Lower lobe of right lung (tissue), 2 donors: Measurements from ENCODE around the gene KRTAP19-1. TPM values are rescaled to one million over a fixed set of nuclear protein-coding genes. Genes with fewer than 3 reads are reported as not detected.
A peak's percentile ranks its signal among the peaks of the same experiment; 100 is the strongest.

Experiments used
- ATAC-seq, 2 donors: fragments of 200-7000 bp; cut with Tn5 transposase; one replicate each; pipeline ENCODE4 v1.9.1; 2020 to 2022; ENCODE audit warnings: mild to moderate bottlenecking in 2 of 2, moderate library complexity in 2 of 2
- DNase-seq: peaks from one replicate; pipeline ENCODE4 v3.0.0-alpha.2; 2020
- H3K27ac ChIP-seq: fragments of 200-600 bp; one replicate; pipeline ENCODE4 v1.8.0; 2022
- H3K27me3 ChIP-seq: fragments of 200-600 bp; one replicate; pipeline ENCODE4 v1.8.0; 2022; ENCODE audit warnings: low read depth
- H3K36me3 ChIP-seq: fragments of 200-600 bp; one replicate; pipeline ENCODE4 v1.8.0; 2022; ENCODE audit warnings: mild to moderate bottlenecking
- H3K4me1 ChIP-seq: fragments of 200-600 bp; one replicate; pipeline ENCODE4 v1.8.0; 2022
- H3K4me3 ChIP-seq: fragments of 200-600 bp; one replicate; pipeline ENCODE4 v1.8.0; 2022; ENCODE audit warnings: mild to moderate bottlenecking
- H3K9me3 ChIP-seq: fragments of 200-600 bp; one replicate; pipeline ENCODE4 v1.8.0; 2022
- CTCF ChIP-seq: fragments of 200-600 bp; IDR thresholded peaks from one replicate; pipeline ENCODE4 v1.8.0; 2022; ENCODE audit warnings: antibody characterized with exemption, mild to moderate bottlenecking
- intact Hi-C: fragments of 100-400 bp; cut with DNase I; formaldehyde crosslinking; loops from one replicate; pipeline ENCODE4 v1.11.0; 2022
- total RNA-seq: library from RNA; stranded (reverse); fragmentation: NEBNext Ultra II Directional; extraction: Animal tissue kit (Norgen Biotek cat#: 25700); gene quantifications from one replicate; pipeline ENCODE4 v1.2.1, GENCODE V29; 2021
- donor health status: DM: no; HTN: yes; CAD: no; lungs with severe emphysema.

The KRTAP19-1 gene
- total RNA-seq, 1 donor from 2014 or later, result not detected

DNA sequence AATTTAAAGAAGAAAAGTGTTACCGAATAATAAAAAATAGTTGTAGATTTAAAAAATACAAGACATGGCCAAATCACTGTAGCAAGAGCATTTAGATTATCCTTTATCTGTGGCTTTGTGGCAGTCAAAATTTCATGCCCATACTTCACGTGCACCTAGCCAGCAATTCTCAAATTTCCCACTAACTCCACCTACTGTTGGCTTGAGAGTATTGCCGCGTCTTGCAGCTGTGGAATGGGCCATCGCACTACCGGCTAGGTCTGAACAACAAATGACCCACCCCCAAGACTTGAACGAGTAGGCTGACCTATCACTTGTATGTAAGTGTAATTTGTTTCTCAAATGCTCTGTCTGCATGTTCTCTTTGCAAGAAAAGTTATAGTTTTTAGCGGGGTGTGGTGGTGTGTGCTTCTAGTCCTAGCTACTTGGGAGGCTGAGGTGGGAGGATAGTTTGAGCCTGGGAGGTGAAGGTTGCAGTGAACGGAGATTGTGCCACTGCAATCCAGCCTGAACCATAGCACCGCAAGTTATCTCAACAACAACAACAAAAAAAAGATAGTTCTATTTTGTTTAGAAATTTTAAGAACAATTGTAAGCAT lies 46.0 kb downstream of the KRTAP19-1 start:
- H3K27ac ChIP-seq, result no peak overlapping the region
- peak; percentile 57 to 61 for ATAC-seq
- no peak for DNase-seq
- TF ChIP-seq CTCF, result peak; percentile 57
- no peaks in the 10 kb centered on the region for H3K27me3 ChIP-seq
- intact Hi-C loops, result no loop called here
- H3K4me3 ChIP-seq, result no peak overlapping the region
- H3K9me3 ChIP-seq, result no peaks in the 10 kb centered on the region
- H3K4me1 ChIP-seq, result no peaks in the 10 kb centered on the region
- no peaks in the 10 kb centered on the region for H3K36me3 ChIP-seq

DNA sequence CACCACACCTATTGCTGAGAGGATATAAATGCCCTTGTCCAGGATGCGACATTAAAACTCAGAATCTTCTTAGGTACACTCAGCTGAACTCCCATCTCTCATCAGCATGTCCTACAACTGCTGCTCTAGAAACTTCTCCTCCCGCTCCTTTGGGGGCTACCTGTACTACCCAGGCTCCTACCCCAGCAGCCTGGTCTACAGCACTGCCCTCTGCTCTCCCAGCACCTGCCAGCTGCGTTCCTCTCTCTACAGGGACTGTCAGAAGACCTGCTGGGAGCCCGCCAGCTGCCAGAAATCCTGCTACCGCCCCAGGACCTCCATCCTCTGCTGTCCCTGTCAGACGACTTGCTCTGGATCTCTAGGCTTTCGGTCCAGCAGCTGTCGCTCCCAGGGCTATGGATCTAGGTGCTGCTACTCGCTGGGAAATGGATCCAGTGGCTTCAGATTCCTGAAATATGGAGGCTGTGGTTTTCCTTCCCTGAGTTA lies 50.0 kb downstream of the KRTAP19-1 start, which contains the start of gene KRTAP13-4:
TSS of gene KRTAP13-4 (plus strand) at position 51 of the 486 bp plus-strand sequence. CDS start at position 107, 56 bp downstream.
- Histone ChIP-seq H3K27me3 (no peaks in the 10 kb centered on the region), H3K9me3 (no peaks in the 10 kb centered on the region), H3K36me3 (no peaks in the 10 kb centered on the region), H3K27ac (no peak within 1 kb of the TSS), H3K4me3 (no peak within 1 kb of the TSS), H3K4me1 (no peaks in the 10 kb centered on the region)
- ATAC-seq, result no peak
- DNase-seq, result no peak
- TF ChIP-seq CTCF, result no peak
- intact Hi-C loops, result no loop called here

Other genes with a start within 250 kb of the KRTAP19-1 start
- not detected for gene KRTAP24-1, start 197.4 kb downstream of the KRTAP19-1 start, total RNA-seq
- gene KRTAP25-1, start 190.9 kb downstream of the KRTAP19-1 start, total RNA-seq, result not detected
- gene KRTAP26-1, start 160.1 kb downstream of the KRTAP19-1 start, total RNA-seq, result not detected
- gene KRTAP27-1, start 142.7 kb downstream of the KRTAP19-1 start, total RNA-seq, result not detected
- not detected for gene KRTAP23-1, start 131.8 kb downstream of the KRTAP19-1 start, total RNA-seq
- gene KRTAP13-2, start 108.1 kb downstream of the KRTAP19-1 start, total RNA-seq, result not detected
- not detected for gene KRTAP13-1, start 84.3 kb downstream of the KRTAP19-1 start, total RNA-seq
- gene KRTAP13-3, start 54.4 kb downstream of the KRTAP19-1 start, total RNA-seq, result not detected
- gene KRTAP13-4, start 50.1 kb downstream of the KRTAP19-1 start, total RNA-seq, result not detected
- gene KRTAP15-1, start 40.1 kb downstream of the KRTAP19-1 start, total RNA-seq, result not detected
- not detected for gene KRTAP19-2, start 7.1 kb upstream of the KRTAP19-1 start, total RNA-seq
- not detected for gene KRTAP19-3, start 11.6 kb upstream of the KRTAP19-1 start, total RNA-seq
- not detected for gene KRTAP19-4, start 16.8 kb upstream of the KRTAP19-1 start, total RNA-seq
- not detected for gene KRTAP19-5, start 21.8 kb upstream of the KRTAP19-1 start, total RNA-seq
- not detected for gene KRTAP19-6, start 61.5 kb upstream of the KRTAP19-1 start, total RNA-seq
- not detected for gene KRTAP19-7, start 80.9 kb upstream of the KRTAP19-1 start, total RNA-seq
- gene KRTAP22-2, start 110.0 kb upstream of the KRTAP19-1 start, total RNA-seq, result not detected
- not detected for gene KRTAP6-3, start 112.1 kb upstream of the KRTAP19-1 start, total RNA-seq
- gene KRTAP6-2, start 118.5 kb upstream of the KRTAP19-1 start, total RNA-seq, result not detected
- gene KRTAP22-1, start 120.7 kb upstream of the KRTAP19-1 start, total RNA-seq, result not detected
- gene KRTAP6-1, start 133.6 kb upstream of the KRTAP19-1 start, total RNA-seq, result not detected
- not detected for gene KRTAP20-1, start 136.1 kb upstream of the KRTAP19-1 start, total RNA-seq
- not detected for gene KRTAP20-4, start 140.3 kb upstream of the KRTAP19-1 start, total RNA-seq
- gene KRTAP20-2, start 154.8 kb upstream of the KRTAP19-1 start, total RNA-seq, result not detected
- not detected for gene KRTAP20-3, start 162.5 kb upstream of the KRTAP19-1 start, total RNA-seq
- gene KRTAP21-3, start 238.4 kb upstream of the KRTAP19-1 start, total RNA-seq, result not detected